ENCODE data around the gene TMEM79.

Gene TMEM79, protein sequence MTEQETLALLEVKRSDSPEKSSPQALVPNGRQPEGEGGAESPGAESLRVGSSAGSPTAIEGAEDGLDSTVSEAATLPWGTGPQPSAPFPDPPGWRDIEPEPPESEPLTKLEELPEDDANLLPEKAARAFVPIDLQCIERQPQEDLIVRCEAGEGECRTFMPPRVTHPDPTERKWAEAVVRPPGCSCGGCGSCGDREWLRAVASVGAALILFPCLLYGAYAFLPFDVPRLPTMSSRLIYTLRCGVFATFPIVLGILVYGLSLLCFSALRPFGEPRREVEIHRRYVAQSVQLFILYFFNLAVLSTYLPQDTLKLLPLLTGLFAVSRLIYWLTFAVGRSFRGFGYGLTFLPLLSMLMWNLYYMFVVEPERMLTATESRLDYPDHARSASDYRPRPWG

DNA sequence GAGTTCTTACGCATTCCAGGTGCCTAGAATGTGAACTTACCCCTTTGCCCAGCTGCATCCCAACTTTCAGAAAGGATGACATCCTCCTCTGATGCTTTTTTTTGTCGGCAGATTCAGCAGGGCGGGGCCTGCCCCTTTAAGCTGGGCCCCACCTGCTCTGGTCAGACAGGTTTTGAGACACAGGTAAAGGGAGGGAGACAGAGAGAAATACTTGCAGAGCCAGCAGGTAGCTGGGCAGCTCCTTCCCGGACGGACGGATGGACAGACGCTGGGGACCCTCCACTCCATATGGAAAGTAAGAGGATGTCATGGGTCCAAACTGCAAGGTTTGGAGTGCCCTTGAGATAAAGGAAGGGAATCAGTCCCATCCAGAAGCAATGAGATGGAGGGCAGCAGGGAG is at the start of gene TMEM79:
Gene TMEM79 (plus strand): TSS at position 214 of the 400 bp plus-strand sequence. CDS start 902 bp downstream, outside the sequence.
- in situ Hi-C loops (cut with HindIII; ENCODE audit: low sequenced_read_pairs) = no loop called here
- no peak for TF ChIP-seq CTCF (IDR thresholded peaks at IDR 0.05; ENCODE audit: low read depth, low read length)
- no peak for DNase-seq (ENCODE audit: low read depth, low spot score)
- peak within 1 kb of the TSS; percentile 90 for H3K4me3 ChIP-seq (ENCODE audit: low read depth, low read length)

- in situ Hi-C loops (cut with HindIII; ENCODE audit: low sequenced_read_pairs) = no loop called here
These were observed 48.0 kb upstream of the TMEM79 start for GRCh38 chr1:156236164-156236563.

GRCh38 chr1:156238248-156238647 is 45.9 kb upstream of the TMEM79 start:
- H3K4me3 ChIP-seq (ENCODE audit: low read depth, low read length) = no peak overlapping the region
- in situ Hi-C loops (cut with HindIII; ENCODE audit: low sequenced_read_pairs) = no loop called here
- no peak for TF ChIP-seq CTCF (IDR thresholded peaks at IDR 0.05; ENCODE audit: low read depth, low read length)
- no peak for DNase-seq (ENCODE audit: low read depth, low spot score)

More at GRCh38 chr1:156236164-156236563, 48.0 kb upstream of the TMEM79 start:
- no peak for TF ChIP-seq CTCF (IDR thresholded peaks at IDR 0.05; ENCODE audit: low read depth, low read length)
- H3K4me3 ChIP-seq (ENCODE audit: low read depth, low read length) = no peak overlapping the region
- no peak for DNase-seq (ENCODE audit: low read depth, low spot score)

- peak; percentile 62 for DNase-seq (ENCODE audit: low read depth, low spot score)
- in situ Hi-C loops (cut with HindIII; ENCODE audit: low sequenced_read_pairs) = no loop called here
- TF ChIP-seq CTCF (IDR thresholded peaks at IDR 0.05; ENCODE audit: low read depth, low read length) = no peak
- H3K4me3 ChIP-seq (ENCODE audit: low read depth, low read length) = no peak overlapping the region
These were observed 42.8 kb upstream of the TMEM79 start for GRCh38 chr1:156241311-156241811.

GRCh38 chr1:156241926-156242325 is 42.2 kb upstream of the TMEM79 start, which contains the start of gene BGLAP:
TSS of gene BGLAP (plus strand) at chr1:156242184. CDS start at chr1:156242232, 48 bp downstream.
- TF ChIP-seq CTCF (IDR thresholded peaks at IDR 0.05; ENCODE audit: low read depth, low read length) = no peak
- no peak for DNase-seq (ENCODE audit: low read depth, low spot score)
- H3K4me3 ChIP-seq (ENCODE audit: low read depth, low read length) = no peak within 1 kb of the TSS
- in situ Hi-C loops (cut with HindIII; ENCODE audit: low sequenced_read_pairs) = no loop called here

- no peak for TF ChIP-seq CTCF (IDR thresholded peaks at IDR 0.05; ENCODE audit: low read depth, low read length)
- no peak for DNase-seq (ENCODE audit: low read depth, low spot score)
- in situ Hi-C loops (cut with HindIII; ENCODE audit: low sequenced_read_pairs) = no loop called here
- H3K4me3 ChIP-seq (ENCODE audit: low read depth, low read length) = no peak overlapping the region
These were observed 41.4 kb upstream of the TMEM79 start for GRCh38 chr1:156242738-156243137.
